HepG2 (cell line): ENCODE data around the gene ACVR1B. TPM values are rescaled to one million over a fixed set of nuclear protein-coding genes. Genes with fewer than 3 reads are reported as not detected.

Source experiments
- EZH2 ChIP-seq: conservative IDR thresholded peaks from 2 replicates; pipeline ENCODE4 v1.6.1; 2012; ENCODE audit warnings: mild to moderate bottlenecking, low read depth, low read length, moderate library complexity
- HDAC6 ChIP-seq: fragments of 200-600 bp; sonication (generic); IDR thresholded peaks from 2 replicates; pipeline ENCODE4 v1.7.0; 2017; ENCODE audit warnings: mild to moderate bottlenecking, antibody characterized with exemption, low read length, low read depth
- HOXA3 ChIP-seq: sonication (generic); formaldehyde crosslinking; IDR thresholded peaks from 2 replicates; pipeline ENCODE4 v1.5.0; 2020; ENCODE audit warnings: missing genetic modification reagents
- KDM5A ChIP-seq: fragments of 200-600 bp; sonication (generic); IDR thresholded peaks from 2 replicates; pipeline ENCODE4 v1.7.0; 2018; ENCODE audit warnings: antibody characterized with exemption, mild to moderate bottlenecking, low read length, borderline replicate concordance
- MED1 ChIP-seq: sonication (generic); formaldehyde crosslinking; IDR thresholded peaks from 2 replicates; pipeline ENCODE4 v1.4.0; 2020; ENCODE audit warnings: missing genetic modification reagents
- NFYC ChIP-seq: IDR thresholded peaks from 2 replicates; pipeline ENCODE4 v1.6.1; 2016; ENCODE audit warnings: missing genetic modification reagents, missing compliant biosample characterization
- NKX3-1 ChIP-seq: sonication (generic); formaldehyde crosslinking; IDR thresholded peaks from 2 replicates; pipeline ENCODE4 v1.5.0; 2020; ENCODE audit warnings: missing genetic modification reagents
- ZBTB21 ChIP-seq: sonication (generic); formaldehyde crosslinking; IDR thresholded peaks from 2 replicates; pipeline ENCODE4 v1.4.0; 2020; ENCODE audit warnings: missing genetic modification reagents
- ZFP41 ChIP-seq: sonication (generic); formaldehyde crosslinking; IDR thresholded peaks from 2 replicates; pipeline ENCODE4 v1.4.0; 2020; ENCODE audit warnings: mild to moderate bottlenecking, missing genetic modification reagents, borderline replicate concordance
- ZNF17 ChIP-seq: sonication (generic); formaldehyde crosslinking; IDR thresholded peaks from 2 replicates; pipeline ENCODE4 v1.5.0; 2020; ENCODE audit warnings: mild to moderate bottlenecking, missing genetic modification reagents
- ZNF317 ChIP-seq: sonication (generic); formaldehyde crosslinking; IDR thresholded peaks from 2 replicates; pipeline ENCODE4 v1.5.0; 2020; ENCODE audit warnings: mild to moderate bottlenecking, missing genetic modification reagents
- ZNF513 ChIP-seq: sonication (generic); formaldehyde crosslinking; conservative IDR thresholded peaks from 2 replicates; pipeline ENCODE4 v1.5.0; 2020; ENCODE audit warnings: missing genetic modification reagents
- ZNF616 ChIP-seq: sonication (generic); formaldehyde crosslinking; IDR thresholded peaks from 2 replicates; pipeline ENCODE4 v1.5.0; 2020; ENCODE audit warnings: low read depth, mild to moderate bottlenecking, missing genetic modification reagents
- ZNF672 ChIP-seq: sonication (generic); formaldehyde crosslinking; IDR thresholded peaks from 2 replicates; pipeline ENCODE4 v1.8.1; 2022; ENCODE audit warnings: missing genetic modification reagents
- ZNF687 ChIP-seq: sonication (generic); formaldehyde crosslinking; IDR thresholded peaks from 2 replicates; pipeline ENCODE4 v1.5.1; 2020; ENCODE audit warnings: mild to moderate bottlenecking, missing genetic modification reagents, moderate library complexity
- ZNF780A ChIP-seq: sonication (generic); formaldehyde crosslinking; IDR thresholded peaks from 2 replicates; pipeline ENCODE4 v1.8.0; 2022; ENCODE audit warnings: mild to moderate bottlenecking, missing genetic modification reagents, moderate library complexity
- ZSCAN12 ChIP-seq: sonication (generic); formaldehyde crosslinking; IDR thresholded peaks from 2 replicates; pipeline ENCODE4 v1.9.0; 2021; ENCODE audit warnings: mild to moderate bottlenecking, missing genetic modification reagents
- ZSCAN5A ChIP-seq: sonication (generic); formaldehyde crosslinking; IDR thresholded peaks from 2 replicates; pipeline ENCODE4 v1.8.0; 2022; ENCODE audit warnings: mild to moderate bottlenecking, missing genetic modification reagents, borderline replicate concordance
- polyA plus RNA-seq, 8 experiments: library from polyadenylated mRNA; depleted of rRNA in 3 of 8; stranded (reverse) in 7 of 8; unstranded in 1 of 8; fragments of >200 nt; fragmentation: Illumina TruSeq in 4 of 8; extraction: Trizol in 4 of 8; gene quantifications; 2 replicates each; pipeline versions ENCODE4 v1.2.1 to v1.2.3, GENCODE V29; 2011 to 2016; ENCODE audit warnings: low read depth in 4 of 8, missing spikeins in 1 of 8, mixed read lengths in 1 of 8; ENCODE audit not compliant: insufficient read depth in 1 of 8
- total RNA-seq, 5 experiments: library from RNA; depleted of rRNA; stranded (reverse); fragments of >200 nt; fragmentation: Illumina TruSeq; extraction: Trizol; gene quantifications; 2 replicates each; pipeline ENCODE4 v1.2.3, GENCODE V29; 2016; ENCODE audit warnings: low read depth in 1 of 5
- TF ChIP-seq, protein P1 (sequence below): sonication (generic); formaldehyde crosslinking; IDR thresholded peaks from 2 replicates; pipeline ENCODE4 v1.4.0; 2020; ENCODE audit warnings: missing genetic modification reagents, borderline replicate concordance

Gene ACVR1B
- total and polyA plus RNA-seq, 2 of the 13 experiments (the other 11 are each of a cell fraction or from before 2014, with no cell fraction given), result 8.9 to 12.1 TPM

DNA sequence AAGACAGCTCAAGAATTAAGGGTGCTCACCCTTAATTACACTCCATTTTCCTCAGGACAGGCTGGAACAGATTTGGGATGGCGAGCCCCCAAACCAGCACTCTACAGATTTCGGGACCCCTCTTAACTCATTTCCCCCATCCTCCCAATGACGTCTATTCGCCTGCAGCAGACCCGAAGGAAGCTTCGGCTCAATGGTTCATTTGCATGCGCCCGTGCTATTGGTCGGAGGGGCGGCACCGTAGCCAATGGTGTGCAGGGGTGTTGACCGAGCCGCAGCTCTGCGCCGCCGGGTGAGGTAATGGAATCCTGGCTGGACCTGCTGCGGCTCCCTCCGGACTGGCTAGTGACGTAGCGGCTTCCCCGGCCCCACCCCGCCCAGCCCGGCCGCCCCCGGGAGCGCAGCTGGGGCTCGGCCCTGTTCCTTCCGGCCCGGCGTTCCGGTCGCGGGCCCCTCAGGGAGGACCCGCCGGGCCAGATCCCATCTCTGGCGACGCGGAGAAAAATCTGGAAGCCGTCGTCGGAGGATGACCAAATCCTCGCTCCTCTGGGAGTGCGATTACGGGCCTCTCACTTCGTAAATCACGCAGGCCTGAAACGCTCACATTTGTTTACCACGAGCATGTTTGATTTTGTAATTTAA, 81.4 kb downstream of the ACVR1B start (continued):
- TF ChIP-seq KDM5A (no peak), HOXA3 (CRISPR knock-in tag) (peak; percentile 92), ZNF17 (CRISPR knock-in tag) (no peak), ZNF780A (no peak), ZNF317 (no peak), ZNF672 (CRISPR knock-in tag) (no peak), NFYC (CRISPR knock-in tag) (peak; percentile 83), HDAC6 (no peak), MED1 (CRISPR knock-in tag) (peak; percentile 26; the same call in 1 of the 2 replicates), ZNF616 (no peak), ZNF513 (CRISPR knock-in tag) (no peak), ZSCAN12 (CRISPR knock-in tag) (no peak), ZBTB21 (CRISPR knock-in tag) (peak; percentile 43; the same call in 1 of the 2 replicates), NKX3-1 (no peak), ZFP41 (CRISPR knock-in tag) (no peak), EZH2 (no peak), ZNF687 (CRISPR knock-in tag) (peak; percentile 88), ZSCAN5A (CRISPR knock-in tag) (no peak)
- TF ChIP-seq, protein P1, sequence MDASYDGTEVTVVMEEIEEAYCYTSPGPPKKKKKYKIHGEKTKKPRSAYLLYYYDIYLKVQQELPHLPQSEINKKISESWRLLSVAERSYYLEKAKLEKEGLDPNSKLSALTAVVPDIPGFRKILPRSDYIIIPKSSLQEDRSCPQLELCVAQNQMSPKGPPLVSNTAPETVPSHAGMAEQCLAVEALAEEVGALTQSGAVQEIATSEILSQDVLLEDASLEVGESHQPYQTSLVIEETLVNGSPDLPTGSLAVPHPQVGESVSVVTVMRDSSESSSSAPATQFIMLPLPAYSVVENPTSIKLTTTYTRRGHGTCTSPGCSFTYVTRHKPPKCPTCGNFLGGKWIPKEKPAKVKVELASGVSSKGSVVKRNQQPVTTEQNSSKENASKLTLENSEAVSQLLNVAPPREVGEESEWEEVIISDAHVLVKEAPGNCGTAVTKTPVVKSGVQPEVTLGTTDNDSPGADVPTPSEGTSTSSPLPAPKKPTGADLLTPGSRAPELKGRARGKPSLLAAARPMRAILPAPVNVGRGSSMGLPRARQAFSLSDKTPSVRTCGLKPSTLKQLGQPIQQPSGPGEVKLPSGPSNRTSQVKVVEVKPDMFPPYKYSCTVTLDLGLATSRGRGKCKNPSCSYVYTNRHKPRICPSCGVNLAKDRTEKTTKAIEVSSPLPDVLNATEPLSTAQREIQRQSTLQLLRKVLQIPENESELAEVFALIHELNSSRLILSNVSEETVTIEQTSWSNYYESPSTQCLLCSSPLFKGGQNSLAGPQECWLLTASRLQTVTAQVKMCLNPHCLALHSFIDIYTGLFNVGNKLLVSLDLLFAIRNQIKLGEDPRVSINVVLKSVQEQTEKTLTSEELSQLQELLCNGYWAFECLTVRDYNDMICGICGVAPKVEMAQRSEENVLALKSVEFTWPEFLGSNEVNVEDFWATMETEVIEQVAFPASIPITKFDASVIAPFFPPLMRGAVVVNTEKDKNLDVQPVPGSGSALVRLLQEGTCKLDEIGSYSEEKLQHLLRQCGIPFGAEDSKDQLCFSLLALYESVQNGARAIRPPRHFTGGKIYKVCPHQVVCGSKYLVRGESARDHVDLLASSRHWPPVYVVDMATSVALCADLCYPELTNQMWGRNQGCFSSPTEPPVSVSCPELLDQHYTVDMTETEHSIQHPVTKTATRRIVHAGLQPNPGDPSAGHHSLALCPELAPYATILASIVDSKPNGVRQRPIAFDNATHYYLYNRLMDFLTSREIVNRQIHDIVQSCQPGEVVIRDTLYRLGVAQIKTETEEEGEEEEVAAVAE (CRISPR knock-in tag), result peak; percentile 89
